HG03439 (cell line): ENCODE results near the gene ADNP2.

Experiments
- ATAC-seq: cut with Tn5 transposase; IDR thresholded peaks from one replicate; pipeline ENCODE4 v1.9.1; 2021; ENCODE audit warnings: mild to moderate bottlenecking, moderate library complexity; ENCODE audit not compliant: unreplicated experiment

ADNP2 gene

DNA sequence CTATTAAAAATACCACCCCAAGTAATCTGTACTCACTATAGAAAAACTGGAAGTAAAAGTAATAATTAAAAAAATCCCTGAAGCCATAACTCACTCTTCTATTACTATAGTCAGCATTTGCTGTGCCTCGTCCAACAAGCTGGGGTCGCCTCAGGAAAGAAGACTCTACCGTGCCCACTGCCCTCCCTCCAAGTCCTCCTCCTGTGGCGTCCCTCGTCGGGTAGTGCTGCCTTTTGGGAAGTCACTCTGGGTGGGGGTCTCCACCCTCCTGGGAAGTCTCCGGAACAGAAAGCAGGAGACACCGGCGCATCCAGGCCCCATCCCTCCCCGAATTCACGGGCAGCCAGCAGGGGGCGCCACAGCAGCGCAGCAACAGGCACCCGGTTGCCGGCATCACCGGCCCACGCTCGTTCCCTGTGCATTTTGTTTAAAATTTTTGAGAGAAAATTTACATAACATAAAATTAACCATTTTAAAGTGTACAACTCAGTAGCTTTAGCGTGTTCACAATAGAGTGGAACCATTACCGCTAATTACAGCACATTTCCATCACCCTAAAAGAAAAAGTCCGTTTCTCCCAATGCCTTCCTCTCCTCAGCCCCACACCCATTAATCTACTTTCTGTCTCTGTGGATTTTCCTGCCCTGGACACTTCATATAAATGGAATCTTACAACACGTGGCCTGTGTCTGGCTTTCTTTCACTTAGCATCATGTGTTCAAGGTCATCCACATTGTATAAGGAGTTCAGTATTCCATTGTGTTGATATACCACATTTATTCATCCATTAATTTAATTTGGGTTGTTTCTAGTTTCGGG, 62.2 kb downstream of the ADNP2 start:
- ATAC-seq: no peak

DNA sequence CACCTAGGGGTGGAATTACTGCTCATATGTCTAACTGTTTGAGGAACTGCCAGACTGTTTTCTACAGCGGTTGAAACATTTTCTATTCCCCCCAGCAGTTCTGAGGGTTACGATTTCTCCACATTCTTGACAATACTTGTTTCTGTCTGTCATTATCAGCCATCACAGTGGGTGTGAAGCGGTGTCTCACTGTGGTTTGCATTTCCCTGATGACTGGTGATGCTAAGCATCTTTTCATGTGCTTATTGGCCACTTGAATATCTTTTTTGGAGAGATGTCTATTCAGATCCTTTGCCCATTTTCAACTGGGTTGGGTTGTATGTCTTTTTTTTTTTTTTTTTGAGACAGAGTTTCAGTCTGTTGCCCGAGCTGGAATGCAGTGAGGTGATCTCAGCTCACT, 63.0 kb downstream of the ADNP2 start:
- no peak for ATAC-seq

DNA sequence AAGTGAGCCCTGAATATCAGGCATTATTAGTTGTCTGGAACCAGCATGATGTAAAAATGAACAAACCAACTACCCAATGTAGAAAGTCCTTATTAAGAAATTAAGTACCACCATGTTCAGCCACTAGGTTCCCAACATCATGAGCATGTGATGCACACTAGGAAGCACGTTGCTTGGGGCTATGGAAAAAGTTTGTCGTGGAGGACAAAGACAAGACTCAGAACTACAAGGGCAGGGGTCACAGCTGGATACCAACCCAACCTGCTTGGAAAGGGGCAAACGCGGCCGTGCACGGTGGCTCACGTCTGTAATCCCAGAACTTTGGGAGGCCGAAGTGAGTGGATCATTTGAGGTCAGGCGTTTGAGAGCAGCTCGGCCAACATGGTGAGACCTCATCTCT, 64.0 kb downstream of the ADNP2 start:
- ATAC-seq: no peak

DNA sequence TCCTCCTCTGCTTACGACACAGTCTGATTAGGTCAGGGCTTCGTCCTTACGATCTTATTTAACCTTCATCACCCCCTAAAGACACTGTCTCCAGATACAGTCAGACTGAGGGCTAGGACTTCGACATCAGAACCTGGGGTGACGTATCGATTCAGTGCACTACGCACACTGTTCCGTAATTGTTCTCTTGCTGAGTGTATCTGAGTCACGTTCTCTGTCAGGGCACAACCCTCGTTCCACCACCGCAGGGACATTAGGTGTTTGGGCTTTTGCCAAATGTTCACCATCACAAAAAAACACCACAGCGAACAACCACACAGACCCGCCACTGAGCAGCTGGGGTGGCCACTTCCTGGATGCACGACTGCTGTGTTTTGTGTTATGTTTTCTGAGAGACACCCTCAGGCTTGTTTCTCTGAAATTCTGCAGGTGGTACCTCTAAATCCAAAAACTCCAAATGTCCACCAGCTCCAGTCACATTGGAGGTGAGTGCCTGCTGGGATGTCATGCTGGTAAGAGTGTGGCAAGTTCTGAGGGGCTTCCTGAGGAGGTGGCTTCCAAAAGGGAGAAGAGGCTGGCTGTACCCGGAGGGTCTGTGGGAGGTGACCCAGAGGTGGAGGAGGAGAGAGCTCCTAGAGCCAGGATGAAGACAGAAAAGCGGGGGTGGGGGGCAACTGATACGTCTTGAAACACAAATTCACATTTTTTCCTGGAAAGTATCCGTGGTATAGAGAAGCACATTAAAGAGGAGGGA, 66.6 kb downstream of the ADNP2 start:
- ATAC-seq: no peak

DNA sequence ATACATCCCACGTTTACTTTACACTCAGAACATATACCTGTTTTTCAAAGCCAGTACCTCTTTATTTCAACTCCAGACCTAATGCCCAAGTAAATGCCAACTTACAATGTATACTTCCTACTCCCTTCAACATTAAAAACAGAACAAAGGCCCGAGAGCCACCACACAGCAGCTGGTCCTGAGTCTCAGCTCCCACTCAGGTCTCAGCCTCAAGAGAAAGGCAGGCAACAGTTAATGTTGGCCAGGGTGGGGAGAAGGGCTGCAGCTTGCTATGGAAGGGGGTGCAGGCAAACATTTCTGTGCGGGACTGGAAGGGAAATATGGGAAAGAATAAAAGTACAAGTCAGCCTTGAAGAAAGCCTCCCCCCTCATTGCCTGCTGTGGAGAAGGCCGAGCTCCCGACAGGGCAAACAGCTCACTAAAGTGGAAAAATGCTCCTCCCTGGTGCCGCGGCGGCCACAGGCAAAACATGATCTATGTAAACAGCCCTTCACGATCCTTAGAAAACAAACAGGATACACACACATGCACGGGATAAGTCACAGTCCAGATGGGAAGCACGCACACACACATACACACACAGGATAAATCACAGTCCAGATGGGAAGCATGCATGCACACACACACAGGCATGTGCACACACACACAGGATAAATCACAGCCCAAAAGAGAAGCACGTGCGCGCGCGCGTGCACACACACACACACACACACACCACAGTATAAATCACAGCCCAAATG, 67.4 kb downstream of the ADNP2 start:
- no peak for ATAC-seq

DNA sequence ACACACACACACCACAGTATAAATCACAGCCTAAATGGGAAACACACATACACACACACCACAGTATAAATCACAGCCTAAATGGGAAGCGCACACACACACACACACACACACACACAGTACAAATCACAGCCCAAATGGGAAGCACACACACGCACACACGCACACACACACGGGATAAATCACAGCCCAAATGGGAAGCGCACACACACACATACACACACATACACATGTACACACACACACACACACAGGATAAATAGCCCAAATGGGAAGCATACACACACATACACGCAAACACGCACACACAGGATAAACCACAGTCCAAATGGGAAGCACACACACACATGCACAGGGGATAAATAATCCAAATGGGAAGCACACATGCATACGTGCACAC, 68.1 kb downstream of the ADNP2 start:
- no peak for ATAC-seq

DNA sequence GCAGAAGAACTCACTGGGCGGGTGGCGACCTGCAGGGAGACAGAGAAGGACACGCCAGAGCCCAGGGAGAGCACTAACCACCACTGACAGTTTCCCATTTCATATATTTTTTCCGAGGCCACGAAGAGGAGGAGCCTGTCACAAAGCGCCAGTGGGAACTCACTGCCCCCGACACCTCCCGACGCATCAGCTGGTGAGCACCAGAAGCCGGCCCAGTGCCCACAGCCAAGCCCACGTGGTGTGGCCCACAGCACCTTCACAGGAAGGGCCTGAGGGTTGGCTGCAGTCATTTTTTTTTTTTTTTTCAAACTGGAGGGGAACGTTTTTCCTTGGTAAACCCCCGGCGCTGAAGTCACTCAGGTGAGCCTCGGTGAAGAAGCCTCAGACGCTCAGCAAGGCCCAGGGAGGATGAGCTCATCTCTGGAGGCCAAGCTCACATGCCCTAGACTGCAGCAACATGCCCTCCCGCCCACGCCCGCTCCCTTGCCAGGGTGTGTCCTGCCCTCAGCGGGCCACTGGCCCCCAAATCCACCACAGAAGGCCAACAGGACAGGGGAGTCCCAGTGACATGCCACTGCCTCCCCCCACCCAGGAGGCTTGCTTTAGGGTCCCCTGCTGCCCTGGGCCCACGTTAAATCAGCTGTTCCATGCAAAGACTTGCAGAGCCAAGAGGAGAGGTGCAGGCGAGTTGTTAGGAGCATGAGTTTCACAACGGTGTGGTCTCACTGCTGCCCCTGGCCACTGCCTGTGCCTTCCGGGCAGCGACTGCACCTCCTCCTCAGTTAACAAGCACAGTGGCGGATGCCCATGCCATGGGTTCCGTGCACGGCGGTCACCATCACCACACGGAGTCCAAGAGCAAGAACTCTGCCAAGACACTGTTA, 70.1 kb downstream of the ADNP2 start:
- no peak for ATAC-seq

DNA sequence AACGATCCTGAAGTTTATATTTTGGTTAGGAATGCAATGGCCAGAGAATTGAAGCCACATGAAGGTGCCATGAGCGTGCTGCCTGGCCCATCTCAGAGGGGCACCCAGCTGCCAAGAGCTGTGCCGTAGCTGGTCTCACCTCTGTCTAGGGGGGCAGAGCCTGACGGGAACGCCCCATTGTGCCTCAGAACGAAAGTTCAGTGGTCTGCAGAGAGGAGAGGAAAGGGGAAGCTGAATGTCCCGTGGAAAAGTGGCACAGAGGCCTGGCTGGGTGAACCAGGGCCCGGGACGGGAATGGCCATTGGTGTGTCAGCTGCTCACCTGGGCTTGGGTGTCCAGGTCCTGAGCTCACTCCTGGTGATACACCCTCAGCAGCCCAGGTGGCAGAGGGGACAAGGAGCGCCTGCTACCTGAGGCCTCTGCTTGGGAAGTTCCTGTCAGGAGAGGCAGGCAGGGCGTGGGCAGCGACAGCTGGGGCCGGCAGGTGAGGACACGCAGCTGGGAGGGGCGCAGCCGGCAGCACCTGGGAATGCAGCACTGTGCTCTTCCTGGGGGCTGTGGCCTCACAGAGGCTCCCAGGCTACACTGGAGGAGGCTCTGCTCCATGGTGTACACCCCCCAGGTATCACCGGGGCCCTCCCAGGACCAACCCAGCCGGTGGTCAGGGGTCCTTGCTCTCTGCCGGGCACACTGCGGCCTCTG, 70.9 kb downstream of the ADNP2 start:
- no peak for ATAC-seq

DNA sequence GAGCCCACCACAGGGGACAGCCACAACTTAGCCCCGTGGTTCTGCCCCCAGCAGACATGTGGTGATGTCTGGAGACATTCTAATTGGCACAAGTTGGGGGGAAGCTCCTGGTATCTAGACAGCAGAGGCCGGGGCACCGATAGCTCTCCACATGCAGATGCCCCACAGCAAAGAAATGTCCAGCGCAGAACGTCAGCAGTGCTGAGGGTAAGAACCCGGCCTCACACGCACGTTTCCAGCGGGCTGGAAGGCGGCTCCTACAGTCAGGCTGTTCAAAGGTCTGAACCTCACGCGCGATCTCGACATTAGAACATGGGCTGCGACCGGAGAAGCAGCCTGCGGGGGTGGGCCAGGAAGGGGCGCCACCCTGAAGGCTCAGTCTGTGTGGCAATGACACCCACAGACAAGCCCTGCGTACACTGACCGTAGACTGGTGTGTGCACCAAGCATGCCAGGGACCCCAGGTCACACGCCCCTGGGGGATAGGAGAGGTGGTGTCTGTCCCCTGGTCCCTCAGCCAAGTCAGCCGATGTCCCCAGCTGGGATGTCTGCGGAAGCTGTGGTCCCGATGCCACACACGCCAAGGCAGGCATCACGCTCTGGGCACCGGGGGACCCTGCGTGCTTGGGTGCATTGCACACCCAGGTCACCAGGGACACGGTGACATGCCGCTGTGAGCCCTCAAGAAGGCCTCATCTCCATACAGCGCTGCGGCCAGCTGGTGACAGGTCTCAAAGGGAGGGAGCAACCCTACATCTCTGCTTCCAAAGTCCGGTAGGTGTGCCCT, 71.9 kb downstream of the ADNP2 start:
- no peak for ATAC-seq

DNA sequence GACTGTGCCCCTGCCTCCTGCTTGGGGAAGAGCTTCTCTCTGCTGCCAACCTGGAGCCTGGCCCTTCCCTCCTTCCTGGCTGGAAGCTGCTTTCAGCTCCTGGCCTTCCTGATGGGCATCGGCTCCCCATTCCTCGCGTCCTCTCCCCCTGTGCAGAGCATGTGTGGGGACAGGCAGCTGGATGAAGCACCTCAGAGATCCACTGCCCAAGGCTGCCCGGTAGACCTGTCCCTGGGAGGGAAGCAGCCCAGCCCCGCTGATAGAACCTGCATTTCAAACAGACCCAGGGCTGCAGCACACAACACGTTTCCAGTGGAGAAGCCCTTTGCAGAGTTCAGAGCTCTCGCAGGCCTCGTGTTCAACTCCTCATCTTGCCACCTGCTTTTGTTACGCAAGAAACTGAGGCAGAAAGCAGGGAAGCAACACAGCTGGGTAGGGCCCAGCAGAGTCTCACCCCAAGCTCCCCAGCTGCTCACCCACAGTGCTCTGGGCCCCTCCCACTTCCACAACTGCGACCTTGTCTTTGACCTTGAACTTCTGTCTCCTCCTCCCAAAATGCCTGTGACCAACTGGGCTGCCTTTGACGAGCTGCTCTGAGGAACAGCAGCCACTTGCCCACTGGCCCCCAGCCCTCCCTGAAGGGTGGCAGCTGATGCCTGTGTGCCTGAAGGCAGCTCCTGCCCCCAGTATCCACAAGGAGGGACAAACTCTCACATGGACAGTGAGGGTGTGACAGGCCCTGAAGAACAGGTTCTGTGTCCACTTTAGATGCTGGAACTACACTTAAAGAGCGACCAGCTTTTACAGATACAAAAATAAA, 72.8 kb downstream of the ADNP2 start:
- no peak for ATAC-seq

DNA sequence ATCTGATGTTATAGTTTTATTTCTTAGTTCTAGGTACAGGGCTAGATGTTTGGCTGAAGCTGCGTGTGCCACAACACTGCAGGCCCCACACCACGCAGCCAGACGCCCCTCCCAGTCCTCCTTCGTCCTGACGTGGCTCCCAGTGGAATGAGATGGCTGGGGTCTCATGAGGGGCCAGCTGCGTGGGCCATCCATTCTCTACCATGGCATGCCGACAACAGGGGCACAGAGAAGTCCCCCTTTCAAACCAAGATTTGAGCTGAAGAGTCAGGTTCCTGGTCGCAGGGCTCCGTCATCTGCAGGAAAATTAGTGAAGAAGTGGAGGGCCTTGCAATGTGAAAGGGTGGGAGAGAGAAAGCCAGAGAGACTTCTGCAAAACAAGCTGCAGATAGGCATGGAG, 73.8 kb downstream of the ADNP2 start:
- no peak for ATAC-seq

DNA sequence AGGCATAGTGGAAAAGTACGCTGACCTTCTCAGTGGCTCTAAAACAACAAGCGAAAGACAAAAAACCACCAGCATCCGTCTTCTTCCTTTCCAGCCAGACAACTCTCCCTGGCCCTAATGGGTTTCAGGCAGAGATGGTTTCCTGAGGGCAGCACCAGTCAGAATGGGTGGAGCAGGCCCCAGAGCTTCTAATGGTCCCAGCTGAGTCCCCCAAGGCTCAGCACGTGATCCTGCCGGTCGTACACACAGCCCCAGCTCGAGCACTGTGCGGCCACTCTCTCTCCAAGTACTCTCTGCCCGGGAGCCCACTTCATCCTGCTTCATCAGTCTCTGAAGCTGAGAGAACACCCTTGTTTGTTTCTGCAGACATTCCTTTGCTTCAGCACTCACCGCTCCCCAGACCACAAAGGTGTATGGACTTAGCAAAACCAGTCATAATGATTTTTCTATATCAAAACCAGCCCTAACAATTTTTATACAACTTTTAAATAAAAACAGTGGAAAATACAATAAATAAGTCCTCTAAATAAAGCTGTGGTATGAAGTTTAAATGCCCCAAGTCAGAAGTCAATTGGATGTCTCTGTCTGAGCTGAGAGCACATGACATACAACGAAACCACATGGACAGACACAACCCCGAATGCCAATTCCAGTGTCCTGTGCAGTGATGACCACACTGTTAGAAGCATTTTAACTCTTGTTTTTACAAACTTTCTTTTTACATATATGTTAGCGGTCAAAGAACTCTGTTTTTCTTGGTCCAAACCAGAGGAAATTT, 74.4 kb downstream of the ADNP2 start:
- no peak for ATAC-seq

DNA sequence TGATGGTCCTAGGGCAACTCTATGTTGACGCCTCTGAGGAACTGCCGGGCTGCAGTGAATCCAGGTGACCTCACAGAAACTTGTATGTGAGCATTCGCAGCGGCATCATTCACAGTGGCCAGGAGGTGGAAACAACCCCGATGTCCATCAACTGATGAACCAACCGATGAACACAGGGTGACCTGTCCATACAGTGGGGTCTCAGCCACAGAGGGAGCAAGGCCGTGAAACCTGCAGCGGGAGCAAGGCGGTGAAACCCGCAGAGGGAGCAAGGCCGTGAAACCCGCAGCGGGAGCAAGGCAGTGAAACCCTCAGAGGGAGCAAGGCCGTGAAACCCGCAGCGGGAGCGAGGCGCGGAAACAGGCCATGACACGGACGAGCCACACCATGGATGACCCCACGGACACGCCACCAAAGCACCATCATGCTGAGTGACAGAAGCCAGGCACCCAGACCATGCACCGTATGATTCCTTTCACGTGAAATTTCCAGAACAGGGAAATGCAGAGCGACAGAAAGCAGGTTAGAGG, 75.2 kb downstream of the ADNP2 start:
- no peak for ATAC-seq

DNA sequence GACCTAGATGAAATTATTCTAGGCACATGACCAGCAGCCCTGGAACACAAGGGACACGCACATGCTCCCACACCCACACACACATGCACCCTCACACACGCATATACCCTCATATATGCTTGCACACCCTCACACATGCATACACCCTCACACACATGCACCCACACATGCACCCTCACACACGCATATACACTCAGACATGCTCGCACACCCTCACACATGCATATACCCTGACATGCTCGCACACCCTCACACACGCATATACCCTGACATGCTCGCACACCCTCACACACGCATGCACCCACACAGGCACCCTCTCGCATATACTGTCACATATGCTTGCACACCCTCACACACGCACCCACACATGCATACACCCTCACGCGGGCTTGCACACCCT, 76.5 kb downstream of the ADNP2 start:
- ATAC-seq: no peak

DNA sequence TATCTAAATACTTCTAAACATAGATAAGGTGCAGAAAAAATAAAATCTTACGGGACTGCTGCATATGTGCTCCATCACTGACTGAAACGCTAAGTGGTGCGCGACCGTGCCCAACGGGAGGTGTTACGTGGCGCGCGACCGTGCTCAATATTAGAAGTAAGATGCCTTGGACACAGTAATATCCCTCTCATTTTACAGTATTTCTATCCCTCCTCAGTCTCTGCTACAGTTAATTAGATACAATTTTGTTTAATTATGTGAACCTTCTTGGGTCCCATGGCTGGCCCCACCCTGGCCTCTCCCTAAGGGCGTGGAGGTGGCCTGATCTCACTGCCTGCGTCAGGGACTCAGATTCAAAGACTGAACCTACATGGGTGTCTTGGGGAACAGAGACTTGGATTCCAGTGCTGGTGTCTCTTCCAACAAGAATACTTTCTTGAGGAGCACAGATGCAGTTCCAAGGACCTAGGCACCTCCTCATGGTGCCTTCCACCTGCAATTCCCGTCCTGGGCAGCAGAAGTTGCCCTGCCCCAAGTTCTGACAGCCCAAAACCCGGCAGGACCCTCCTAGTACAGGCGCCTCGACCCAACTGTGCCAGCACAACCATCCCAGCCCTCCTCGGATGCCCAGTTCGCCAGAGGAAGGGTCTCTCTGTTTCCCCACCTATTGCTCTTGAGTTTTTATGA, 79.0 kb downstream of the ADNP2 start:
- no peak for ATAC-seq

DNA sequence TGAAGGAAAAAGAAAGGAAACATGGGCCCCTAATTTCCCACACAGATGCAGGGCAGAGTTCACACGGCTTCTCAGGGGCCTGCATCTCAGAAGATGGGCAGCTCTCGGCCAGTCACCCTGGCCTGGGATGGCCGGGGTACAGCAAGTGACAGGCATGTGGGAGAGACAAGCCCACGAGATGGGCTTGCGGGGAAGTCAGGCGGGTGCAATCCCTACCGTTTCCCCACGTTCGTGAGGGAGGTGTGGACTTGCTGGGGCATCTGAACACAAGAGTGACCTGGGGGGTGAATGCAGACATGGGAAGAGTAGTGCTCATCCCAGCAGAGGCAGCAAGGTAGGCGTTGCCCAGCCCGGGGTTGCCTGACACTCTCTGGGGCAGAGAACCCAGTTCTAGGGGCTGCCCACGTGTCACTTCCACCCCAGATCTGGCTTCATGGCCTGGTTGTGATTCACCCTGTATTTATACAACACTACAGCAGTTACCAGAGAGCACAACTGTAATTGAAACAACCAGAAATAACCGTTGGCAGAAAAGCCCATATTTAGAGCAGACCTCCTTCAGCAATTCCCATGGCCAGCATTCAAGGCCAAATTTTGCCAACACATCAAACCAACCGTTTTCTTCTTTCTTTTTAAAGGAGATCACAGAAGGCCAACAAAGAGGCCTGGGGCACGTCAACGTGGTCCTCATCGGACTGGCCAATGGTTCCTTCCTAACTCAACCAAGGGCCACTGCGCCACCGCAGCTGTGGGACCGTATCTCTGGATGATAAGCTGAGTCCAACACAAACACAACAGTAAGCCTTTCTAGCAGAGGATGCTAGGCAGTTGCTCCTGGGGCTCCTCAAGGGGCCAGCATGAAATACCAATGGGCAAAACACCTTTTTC, 79.8 kb downstream of the ADNP2 start:
- ATAC-seq: no peak
